NCI-H748 (cell line): ENCODE measurements around the gene KRTAP10-6.
"Not testable (repeated sequence)": the region's sequence is repeated elsewhere in the genome, so short reads cannot be mapped to it uniquely, and the experiment has no call there.

Experiments used
- DNase-seq: peaks from one replicate; lab custom pipeline; 2025; ENCODE audit not compliant: unreplicated experiment; lab: John Stamatoyannopoulos, UW

Gene KRTAP10-6

GRCh38 chr21:44617071-44617501, 24.8 kb upstream of the KRTAP10-6 start:
- DNase-seq = no peak

GRCh38 chr21:44616591-44616926, 24.3 kb upstream of the KRTAP10-6 start:
- no peak for DNase-seq

- DNase-seq = no peak
Observed at GRCh38 chr21:44615911-44616590, 23.7 kb upstream of the KRTAP10-6 start.

GRCh38 chr21:44615466-44615865, 23.2 kb upstream of the KRTAP10-6 start:
- no peak for DNase-seq

GRCh38 chr21:44614961-44615391, 22.7 kb upstream of the KRTAP10-6 start:
- DNase-seq = no peak

- DNase-seq = no peak
Observed at GRCh38 chr21:44614161-44614631, 21.9 kb upstream of the KRTAP10-6 start.

DNA sequence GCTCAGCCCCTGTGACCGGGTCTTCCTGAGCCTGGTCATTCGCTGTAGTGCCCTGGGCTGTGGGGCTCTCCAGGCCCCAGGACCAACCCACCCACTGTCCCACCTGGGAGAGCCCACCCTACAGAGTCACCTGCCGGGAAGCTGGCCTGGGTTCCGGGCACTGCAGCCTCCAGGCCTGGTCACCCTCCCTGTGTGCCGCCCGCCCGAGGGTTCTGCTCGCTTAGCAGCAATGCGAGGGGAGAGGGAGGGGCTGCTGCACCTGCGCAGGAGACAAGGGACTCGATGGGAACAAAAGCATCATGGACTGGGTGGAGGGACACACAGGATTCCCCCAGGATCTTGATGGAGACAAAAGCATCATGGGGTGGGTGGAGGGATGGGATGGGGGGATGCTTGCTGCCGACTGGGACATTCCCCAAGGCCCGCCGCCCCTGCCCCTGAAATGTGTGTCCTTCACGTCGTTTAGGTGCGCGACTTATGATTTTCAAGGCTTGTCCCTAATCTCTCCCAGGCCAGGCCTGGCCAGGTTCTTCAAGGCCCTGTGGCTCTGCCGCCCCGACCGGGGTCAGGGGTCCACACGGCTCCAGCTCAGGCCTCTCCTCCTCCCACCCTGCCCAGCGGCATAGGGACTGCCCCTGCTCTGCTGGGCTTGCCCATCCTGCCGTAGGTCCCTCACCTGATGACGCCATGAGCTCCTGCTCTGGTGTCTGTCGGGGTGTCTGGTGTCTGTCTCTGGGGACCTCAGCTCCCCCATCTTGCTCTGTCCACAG, 21.3 kb upstream of the KRTAP10-6 start:
- no peak for DNase-seq

GRCh38 chr21:44612669-44613229, 20.4 kb upstream of the KRTAP10-6 start:
- no peak for DNase-seq

GRCh38 chr21:44612029-44612486, 19.8 kb upstream of the KRTAP10-6 start, which contains the start of gene KRTAP10-8:
Gene KRTAP10-8, plus strand, starts transcription at chr21:44612079. Its CDS starts 22 bp downstream, at chr21:44612101.
- no peak for DNase-seq

GRCh38 chr21:44611551-44611950, 19.2 kb upstream of the KRTAP10-6 start:
- no peak for DNase-seq

DNA sequence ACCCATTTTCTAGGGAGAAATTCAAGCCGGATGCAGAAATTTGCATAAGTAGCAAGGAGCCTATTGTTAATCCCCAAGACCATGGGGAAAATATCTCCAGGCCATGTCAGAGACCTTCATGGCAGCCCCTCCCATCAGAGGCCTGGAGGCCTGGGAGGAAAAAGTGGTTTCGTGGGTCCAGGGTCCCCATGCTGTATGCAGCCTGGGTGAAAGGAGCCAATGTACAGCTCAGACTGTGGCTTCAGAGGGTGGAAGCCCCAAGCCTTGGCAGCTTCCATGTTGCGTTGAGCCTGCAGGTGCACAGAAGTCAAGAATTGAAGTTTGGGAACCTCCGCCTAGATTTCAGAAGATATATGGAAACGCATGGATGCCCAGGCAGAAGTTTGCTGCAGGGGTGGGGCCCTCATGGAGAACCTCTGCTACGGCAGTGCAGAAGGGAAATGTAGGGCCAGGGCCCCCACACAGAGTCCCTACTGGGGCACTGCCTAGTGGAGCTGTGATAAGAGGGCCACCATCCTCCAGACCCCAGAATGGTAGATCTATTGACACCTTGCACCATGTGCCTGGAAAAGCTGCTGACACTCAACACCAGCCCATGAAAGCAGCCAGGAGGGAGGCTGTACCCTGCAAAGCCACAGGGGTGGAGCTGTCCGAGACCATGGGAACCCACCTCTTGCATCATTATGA, 18.0 kb upstream of the KRTAP10-6 start:
- not testable (repeated sequence) for DNase-seq

DNA sequence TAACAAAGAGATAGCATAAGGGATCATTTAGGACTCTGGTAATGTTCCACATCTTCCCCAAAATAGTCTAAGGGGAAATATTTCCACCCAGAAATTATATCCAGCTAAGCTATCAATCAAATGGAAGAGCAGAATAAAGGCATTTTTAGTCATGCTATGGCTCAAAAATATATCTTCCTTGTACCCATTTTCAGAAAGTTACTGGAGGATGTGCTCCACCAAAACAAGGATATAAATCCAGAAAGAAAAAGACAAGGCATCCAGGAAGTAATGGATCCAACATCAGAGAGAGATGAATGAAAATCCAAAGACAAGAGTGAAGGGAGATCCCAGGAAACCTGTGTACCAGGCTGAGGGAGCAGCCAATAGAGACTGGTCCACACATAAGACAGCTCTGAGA, 16.9 kb upstream of the KRTAP10-6 start:
- no peak for DNase-seq

DNA sequence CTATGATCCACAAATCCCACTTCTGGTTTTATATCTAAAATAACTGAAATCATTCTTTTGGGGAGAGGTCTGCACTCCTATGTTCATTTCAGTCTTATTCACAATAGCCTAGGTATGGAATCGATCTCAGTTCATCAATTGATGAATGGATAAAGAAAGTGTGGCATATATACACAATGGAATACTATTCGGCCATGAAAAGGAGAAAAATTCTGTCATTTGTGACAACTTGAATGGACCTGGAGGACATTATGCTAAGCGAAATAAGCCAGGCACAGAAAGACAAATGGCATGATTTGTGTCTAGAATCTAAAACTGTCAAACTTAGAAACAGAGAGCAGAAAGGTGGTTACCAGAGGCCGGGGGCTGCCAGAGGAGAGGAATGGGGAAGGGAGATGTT, 14.2 kb upstream of the KRTAP10-6 start:
- no peak for DNase-seq

DNA sequence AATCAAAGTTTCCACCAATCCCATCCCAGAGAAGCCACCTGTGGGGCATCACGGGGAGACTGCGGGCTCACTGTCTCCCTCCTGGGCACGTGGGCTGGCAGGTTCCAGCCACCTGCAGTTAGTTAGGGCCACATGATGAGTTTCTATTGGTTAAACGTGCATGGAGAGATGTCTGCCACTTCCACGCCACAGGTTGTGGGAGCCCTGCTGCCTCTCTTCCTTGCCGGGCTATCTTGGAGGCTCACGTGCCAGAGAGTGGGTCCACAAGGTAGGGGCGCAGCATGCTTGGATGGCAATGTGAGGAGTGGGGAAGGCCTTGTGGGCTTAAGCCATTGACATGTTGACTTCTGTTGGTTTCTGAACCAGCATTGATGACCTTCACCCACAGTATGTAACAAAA, 11.6 kb upstream of the KRTAP10-6 start:
- DNase-seq = no peak

- no peak for DNase-seq
Observed at GRCh38 chr21:44603109-44603875, 11.0 kb upstream of the KRTAP10-6 start.

GRCh38 chr21:44602463-44602850, 10.2 kb upstream of the KRTAP10-6 start:
- DNase-seq = no peak

GRCh38 chr21:44601596-44602462, 9.5 kb upstream of the KRTAP10-6 start:
- no peak for DNase-seq

GRCh38 chr21:44601091-44601490, 8.8 kb upstream of the KRTAP10-6 start:
- not testable (repeated sequence) for DNase-seq

DNA sequence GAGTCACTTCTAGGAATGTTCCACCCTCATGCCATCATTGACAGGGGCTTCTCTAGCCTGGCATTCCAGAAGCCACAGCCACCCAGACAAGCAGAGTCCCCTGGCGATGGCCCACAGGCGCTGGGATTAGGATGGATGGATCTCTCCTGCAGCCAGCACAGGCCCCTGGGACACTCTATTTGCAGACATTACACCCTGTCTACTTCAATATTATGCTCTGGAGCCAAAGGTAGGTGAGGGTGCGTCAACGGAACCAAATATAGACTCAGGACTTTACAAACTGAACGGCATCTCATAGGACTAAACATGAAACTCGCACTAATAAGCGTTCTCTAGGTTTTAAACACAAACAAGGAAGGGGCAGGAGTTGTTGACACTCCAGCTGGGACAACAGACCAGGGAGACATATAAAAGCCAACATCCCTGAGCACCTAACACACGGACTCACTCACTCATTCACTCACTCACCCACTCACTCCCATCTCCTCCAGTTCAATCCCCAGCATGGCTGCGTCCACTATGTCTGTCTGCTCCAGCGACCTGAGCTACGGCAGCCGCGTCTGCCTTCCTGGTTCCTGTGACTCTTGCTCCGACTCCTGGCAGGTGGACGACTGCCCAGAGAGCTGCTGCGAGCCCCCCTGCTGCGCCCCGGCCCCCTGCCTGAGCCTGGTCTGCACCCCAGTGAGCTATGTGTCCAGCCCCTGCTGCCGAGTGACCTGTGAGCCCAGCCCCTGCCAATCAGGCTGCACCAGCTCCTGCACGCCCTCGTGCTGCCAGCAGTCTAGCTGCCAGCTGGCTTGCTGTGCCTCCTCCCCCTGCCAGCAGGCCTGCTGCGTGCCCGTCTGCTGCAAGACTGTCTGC, 8.0 kb upstream of the KRTAP10-6 start, which contains the start of gene KRTAP10-7:
Gene KRTAP10-7, plus strand, starts transcription at position 480 of the 861 bp plus-strand sequence. Its CDS starts 25 bp downstream, at position 505.
- DNase-seq = not testable (repeated sequence)
